NCI-H748 treated with DMSO at 0.1 percent for 48 hours (cell line): ENCODE data around the gene SORBS2.
A peak's percentile ranks its signal among the peaks of the same experiment; 100 is the strongest.

Experiments
- DNase-seq: peaks from one replicate; lab custom pipeline; 2025; lab: John Stamatoyannopoulos, UW

SORBS2 gene

DNA sequence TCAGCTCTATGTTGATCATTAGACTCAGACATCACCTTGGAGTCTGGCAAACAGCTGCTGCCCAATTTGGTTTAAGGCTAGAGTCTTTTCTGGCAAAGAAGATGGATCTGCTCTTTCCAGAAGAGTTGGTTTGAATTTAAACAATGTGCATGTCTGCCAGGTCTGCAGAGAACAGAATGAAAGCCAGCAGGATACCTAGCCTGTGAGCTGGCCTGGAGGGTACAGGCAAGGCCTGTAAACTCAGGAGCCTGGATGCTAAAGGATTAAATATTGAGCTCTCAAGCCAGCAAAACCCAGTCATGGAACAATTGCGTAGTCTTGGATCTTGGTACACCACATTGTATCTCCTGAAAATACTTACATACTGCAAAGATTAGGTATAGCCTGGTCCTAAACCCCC is 261.1 kb downstream of the SORBS2 start:
- no peak for DNase-seq

- DNase-seq: no peak
Observed at GRCh38 chr4:185549095-185549639, 262.8 kb downstream of the SORBS2 start.

DNA sequence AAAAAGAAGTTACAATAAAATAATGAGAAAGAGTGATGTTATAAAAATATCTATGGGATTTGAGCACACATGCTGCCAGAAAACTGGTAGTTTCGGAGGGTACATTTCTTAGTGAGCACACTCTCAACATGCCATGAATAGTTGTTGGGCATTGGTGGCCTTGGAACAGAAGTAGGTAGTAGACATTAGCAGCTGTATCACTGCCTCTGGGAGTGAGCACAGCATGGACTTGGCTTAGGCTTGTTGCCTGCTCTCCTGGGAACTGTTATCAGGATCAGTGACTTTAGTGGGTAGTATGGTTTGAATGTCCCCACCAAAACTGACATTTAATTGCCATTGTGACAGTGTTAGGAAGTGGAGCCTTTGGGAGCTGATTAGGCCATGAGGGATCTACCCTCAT is 263.4 kb downstream of the SORBS2 start:
- DNase-seq: no peak

DNA sequence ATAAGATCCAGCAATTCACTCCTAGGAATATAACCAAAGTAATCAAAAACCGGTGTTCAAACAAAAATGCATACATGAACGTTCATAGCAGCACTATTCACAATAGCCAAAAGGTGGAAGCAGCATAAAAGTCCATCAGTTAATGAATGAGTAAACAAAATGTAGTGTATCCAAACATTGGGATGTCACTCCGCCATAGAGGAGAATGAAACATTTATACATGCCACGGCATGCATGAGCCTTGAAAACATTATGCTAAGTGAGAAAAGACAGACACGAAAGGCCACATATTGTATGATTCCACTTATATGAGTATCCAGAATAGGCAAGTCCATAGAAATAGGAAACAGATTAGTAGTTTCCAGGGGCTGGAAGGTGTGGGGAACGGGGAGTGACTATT is 265.7 kb downstream of the SORBS2 start:
- peak; percentile 8 for DNase-seq

- no peak for DNase-seq
Observed at GRCh38 chr4:185542626-185543315, 269.2 kb downstream of the SORBS2 start.

DNA sequence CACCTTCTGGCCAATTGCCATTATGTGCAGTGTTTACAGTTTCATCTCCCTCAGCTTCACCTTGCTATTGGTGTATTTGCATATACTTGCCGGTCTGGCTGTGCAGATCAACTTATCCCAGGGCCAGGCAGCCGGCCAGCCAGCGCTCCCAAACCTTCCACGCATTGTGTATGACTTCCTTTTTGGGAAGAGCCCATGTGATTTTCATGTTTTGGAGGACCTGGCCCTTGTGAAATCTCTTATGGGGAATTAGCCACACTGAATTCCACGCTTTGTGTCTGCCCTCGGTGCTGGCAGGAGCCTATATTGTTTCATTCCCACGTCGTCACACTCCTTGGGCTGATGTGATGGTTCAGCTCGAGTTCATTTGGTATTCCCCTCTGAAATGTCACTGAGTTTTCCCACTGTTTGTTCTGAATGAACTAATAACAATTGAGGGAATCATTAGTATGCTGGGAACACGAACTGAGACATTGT is 270.7 kb downstream of the SORBS2 start:
- DNase-seq: no peak

- DNase-seq: no peak
Observed at GRCh38 chr4:185540487-185541120, 271.4 kb downstream of the SORBS2 start.

- no peak for DNase-seq
Observed at GRCh38 chr4:185540040-185540439, 272.0 kb downstream of the SORBS2 start.

DNA sequence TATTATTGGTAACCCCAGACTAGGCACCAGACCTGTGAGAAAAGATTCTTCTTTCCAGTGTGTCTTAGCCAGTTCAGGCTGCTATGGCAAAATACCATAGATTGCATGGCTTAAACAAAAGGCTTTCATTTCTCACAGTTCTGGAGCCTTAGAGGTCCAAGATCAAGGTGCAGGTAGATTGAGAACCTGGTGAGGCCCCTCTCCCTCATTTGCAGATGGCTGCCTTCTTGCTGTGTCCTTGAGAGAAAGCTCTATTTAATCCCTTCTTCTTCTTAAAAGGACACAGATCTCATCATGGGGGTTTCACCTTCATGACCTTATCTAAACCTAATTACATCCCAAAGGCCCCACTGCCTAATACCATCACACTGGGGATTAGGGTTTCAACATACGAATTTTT is 273.2 kb downstream of the SORBS2 start:
- no peak for DNase-seq

GRCh38 chr4:185536411-185536709 is 275.6 kb downstream of the SORBS2 start:
- DNase-seq: no peak

DNA sequence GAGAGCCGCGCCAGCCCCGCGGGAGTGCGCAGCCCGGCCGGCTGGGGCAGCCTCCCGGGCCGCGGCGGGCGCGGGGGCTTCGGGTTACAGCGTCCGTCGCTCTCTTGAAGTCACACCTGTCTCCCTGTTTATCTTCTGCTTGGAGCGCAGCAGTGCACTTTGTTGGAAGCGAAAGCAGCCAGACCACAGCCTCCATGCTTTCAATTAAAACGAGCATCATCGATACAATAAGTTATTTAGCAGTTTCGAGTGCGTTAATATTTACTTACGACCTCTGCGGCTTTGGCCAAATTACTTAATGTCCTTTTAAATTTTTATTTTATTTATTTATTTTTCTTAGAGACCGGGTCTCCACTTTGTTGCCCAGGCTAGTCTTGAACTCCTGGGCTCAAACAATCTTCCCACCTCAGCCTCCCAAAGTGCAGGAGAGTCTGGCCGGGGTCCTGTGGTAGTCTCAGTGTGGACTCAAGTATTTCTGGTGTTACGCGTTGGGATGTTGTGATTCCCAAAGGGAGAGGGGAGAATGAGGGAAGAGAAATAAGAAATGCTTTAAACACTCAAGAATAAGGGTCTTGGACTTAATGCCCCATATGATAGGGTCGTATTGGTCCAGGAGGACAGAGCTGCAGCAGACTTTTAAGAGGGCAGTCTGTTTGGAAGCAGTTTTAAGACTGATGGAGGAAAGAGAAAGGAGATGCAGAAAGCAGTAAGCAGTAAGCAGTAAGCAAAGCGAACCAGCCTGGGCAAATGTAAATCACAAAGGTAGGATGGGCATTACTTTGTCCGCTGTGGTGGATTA is 276.2 kb downstream of the SORBS2 start:
- peak; percentile 62 for DNase-seq
